Loucy (cell line): ENCODE data around the gene CACHD1.

ENCODE experiments used
- H2AFZ ChIP-seq: fragments of 200-600 bp; sonication (generic); 2 replicates; pipeline ENCODE4 v1.6.0; 2016; ENCODE audit warnings: antibody characterized with exemption, mild to moderate bottlenecking, low read length, moderate library complexity
- H3F3A ChIP-seq: fragments of 200-600 bp; 2 replicates; pipeline ENCODE4 v1.6.0; 2016; ENCODE audit warnings: antibody characterized with exemption, low read depth, mild to moderate bottlenecking
- H3K27me3 ChIP-seq: fragments of 200-600 bp; sonication (generic); 2 replicates; pipeline ENCODE4 v1.6.1; 2014; ENCODE audit warnings: low read length, mild to moderate bottlenecking; ENCODE audit not compliant: insufficient read depth, poor library complexity, severe bottlenecking
- H3K36me3 ChIP-seq: fragments of 200-600 bp; sonication (generic); 2 replicates; pipeline ENCODE4 v1.6.1; 2016; ENCODE audit warnings: low read length; ENCODE audit not compliant: insufficient read depth
- H3K4me1 ChIP-seq: fragments of 200-600 bp; sonication (generic); 2 replicates; pipeline ENCODE4 v1.5.1; 2014; ENCODE audit warnings: low read length, mild to moderate bottlenecking; ENCODE audit not compliant: insufficient read depth, poor library complexity, severe bottlenecking
- H3K4me2 ChIP-seq: fragments of 200-600 bp; sonication (generic); 2 replicates; pipeline ENCODE4 v1.6.0; 2014; ENCODE audit warnings: antibody characterized with exemption, low read length, low read depth, mild to moderate bottlenecking; ENCODE audit not compliant: poor library complexity, severe bottlenecking
- H3K4me3 ChIP-seq: fragments of 200-600 bp; sonication (generic); 2 replicates; pipeline ENCODE4 v1.5.1; 2014; ENCODE audit warnings: low read length, mild to moderate bottlenecking, mixed read lengths; ENCODE audit not compliant: poor library complexity, severe bottlenecking
- H3K79me2 ChIP-seq: fragments of 200-600 bp; sonication (generic); 2 replicates; pipeline ENCODE4 v1.6.1; 2014; ENCODE audit warnings: low read length; ENCODE audit not compliant: insufficient read depth
- H3K9ac ChIP-seq: fragments of 200-600 bp; sonication (generic); 2 replicates; pipeline ENCODE4 v1.6.0; 2014; ENCODE audit warnings: mild to moderate bottlenecking, low read depth, low read length, moderate library complexity; ENCODE audit not compliant: poor library complexity, severe bottlenecking
- H3K9me2 ChIP-seq: fragments of 200-600 bp; sonication (generic); replicated peaks from 2 replicates; pipeline ENCODE4 v1.6.1; 2016; ENCODE audit warnings: low read depth, low read length, mixed read lengths
- H3K9me3 ChIP-seq: fragments of 200-600 bp; sonication (generic); 2 replicates; pipeline ENCODE4 v1.6.1; 2014; ENCODE audit warnings: mild to moderate bottlenecking, antibody characterized with exemption, low read length, low read depth; ENCODE audit not compliant: insufficient read depth
- H4K20me1 ChIP-seq: fragments of 200-600 bp; sonication (generic); 2 replicates; pipeline ENCODE4 v1.6.0; 2014; ENCODE audit warnings: antibody characterized with exemption, low read length, mild to moderate bottlenecking; ENCODE audit not compliant: insufficient read depth, poor library complexity, severe bottlenecking
- CTCF ChIP-seq: fragments of 200-600 bp; sonication (generic); conservative IDR thresholded peaks from 2 replicates; pipeline ENCODE4 v1.5.1; 2014; ENCODE audit warnings: mild to moderate bottlenecking, antibody characterized with exemption, low read length
- EZH2phosphoT487 ChIP-seq: fragments of 200-600 bp; IDR thresholded peaks from 2 replicates; pipeline ENCODE4 v1.6.1; 2018; ENCODE audit warnings: antibody characterized with exemption, mild to moderate bottlenecking, moderate library complexity, borderline replicate concordance

Gene CACHD1

DNA sequence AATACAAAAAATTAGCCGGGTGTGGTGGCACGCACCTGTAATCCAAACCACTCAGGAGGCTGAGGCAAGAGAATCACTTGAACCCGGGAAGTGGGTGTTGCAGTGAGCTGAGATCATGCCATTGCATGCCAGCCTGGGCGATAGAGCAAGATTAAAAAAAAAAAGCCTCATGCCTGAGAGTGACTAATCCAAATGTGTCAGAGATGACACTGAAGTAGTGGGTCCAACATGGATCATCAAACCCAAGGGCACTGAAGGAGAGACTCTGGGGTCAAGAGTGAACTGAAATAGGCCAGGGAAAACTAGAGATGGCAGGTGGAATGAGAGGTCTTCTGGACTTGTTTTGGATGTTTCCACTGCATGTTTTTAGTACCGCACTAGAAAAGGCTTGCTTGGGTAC lies 10.2 kb upstream of the CACHD1 start:
- Histone ChIP-seq H3K36me3 (no peaks in the 10 kb centered on the region), H3K4me2 (no peak overlapping the region), H3K9me3 (no peaks in the 10 kb centered on the region), H3K4me3 (no peak overlapping the region), H2AFZ (no peak overlapping the region), H3K4me1 (no peaks in the 10 kb centered on the region), H3F3A (no peaks in the 10 kb centered on the region), H3K79me2 (no peaks in the 10 kb centered on the region), H3K9ac (no peak overlapping the region), H4K20me1 (no peaks in the 10 kb centered on the region), H3K27me3 (no peaks in the 10 kb centered on the region), H3K9me2 (no peaks in the 10 kb centered on the region)
- TF ChIP-seq EZH2phosphoT487: no peak
- TF ChIP-seq CTCF: no peak

GRCh38 chr1:64466033-64466432 lies 3.9 kb upstream of the CACHD1 start:
- peaks cover 3% of the 10 kb centered on the region for H4K20me1 ChIP-seq
- peaks cover 6% of the 10 kb centered on the region for H3K79me2 ChIP-seq
- no peak overlapping the region for H3K4me2 ChIP-seq
- TF ChIP-seq CTCF: no peak
- TF ChIP-seq EZH2phosphoT487: no peak
- H2AFZ ChIP-seq: no peak overlapping the region
- H3K9ac ChIP-seq: no peak overlapping the region
- no peaks in the 10 kb centered on the region for H3F3A ChIP-seq
- peaks cover 7% of the 10 kb centered on the region for H3K4me1 ChIP-seq
- no peaks in the 10 kb centered on the region for H3K9me3 ChIP-seq
- H3K9me2 ChIP-seq: no peaks in the 10 kb centered on the region
- no peak overlapping the region for H3K4me3 ChIP-seq
- no peaks in the 10 kb centered on the region for H3K27me3 ChIP-seq
- H3K36me3 ChIP-seq: no peaks in the 10 kb centered on the region

- peaks cover 3% of the 10 kb centered on the region for H4K20me1 ChIP-seq
- H2AFZ ChIP-seq: peak overlapping the region; percentile 80
- H3K9me2 ChIP-seq: no peaks in the 10 kb centered on the region
- H3K4me1 ChIP-seq: peaks cover 38% of the 10 kb centered on the region
- peak overlapping the region; percentile 66 for H3K9ac ChIP-seq
- no peaks in the 10 kb centered on the region for H3K36me3 ChIP-seq
- peaks cover 19% of the 10 kb centered on the region for H3K79me2 ChIP-seq
- peaks cover 3% of the 10 kb centered on the region; the same call in 1 of the 2 replicates for H3F3A ChIP-seq
- no peaks in the 10 kb centered on the region for H3K27me3 ChIP-seq
- no peaks in the 10 kb centered on the region for H3K9me3 ChIP-seq
- no peak for TF ChIP-seq EZH2phosphoT487
- TF ChIP-seq CTCF: no peak
- peak overlapping the region; percentile 72 for H3K4me3 ChIP-seq
- peak overlapping the region; percentile 80 for H3K4me2 ChIP-seq
Measured at GRCh38 chr1:64469116-64469976, 583 bp upstream of the CACHD1 start.
